Endothelial cell of umbilical vein (primary cell): ENCODE data around the gene CACNA1A.

Source experiments
- CTCF ChIP-seq, 2 donors: IDR thresholded peaks; 1 replicate in 1 of 2; 2 replicates in 1 of 2; pipeline ENCODE4 v1.5.1; 2011; ENCODE audit warnings: low read length in 2 of 2, mild to moderate bottlenecking in 2 of 2, moderate library complexity in 2 of 2, control low read depth in 1 of 2, inconsistent platforms in 1 of 2, low read depth in 1 of 2; ENCODE audit not compliant: insufficient read depth in 1 of 2; ENCODE audit errors: extremely low read depth in 1 of 2
- EZH2 ChIP-seq: IDR thresholded peaks from 2 replicates; pipeline ENCODE4 v1.6.1; 2012; ENCODE audit warnings: borderline replicate concordance, low read depth, mild to moderate bottlenecking, moderate library complexity, low read length, inconsistent platforms; ENCODE audit not compliant: severe bottlenecking
- FOS ChIP-seq: IDR thresholded peaks from 2 replicates; pipeline ENCODE4 v1.6.1; 2011; ENCODE audit warnings: mild to moderate bottlenecking, low read length, moderate library complexity, borderline replicate concordance; ENCODE audit not compliant: insufficient read depth
- POLR2A ChIP-seq: IDR thresholded peaks from 2 replicates; pipeline ENCODE4 v1.6.1; 2012; ENCODE audit warnings: low read depth, mild to moderate bottlenecking, control low read depth, low read length

- TF ChIP-seq CTCF (IDR thresholded peaks at IDR 0.05; ENCODE audit: extremely low read depth in 1 of 2, insufficient read depth in 1 of 2, low read depth in 1 of 2, low read length in 2 of 2) (no peak), FOS (no peak), EZH2 (no peak), POLR2A (no peak)
Observed at GRCh38 chr19:13210339-13210775, 295.9 kb downstream of the CACNA1A start.
